GM12874 (cell line): ENCODE data around the gene RNF166.

Experiments
- TF ChIP-seq, protein P1 (sequence below): IDR thresholded peaks from 2 replicates; pipeline ENCODE4 v1.5.1; 2011; ENCODE audit warnings: low read depth, mild to moderate bottlenecking, control low read depth, low read length, moderate library complexity; ENCODE audit not compliant: insufficient read depth

Gene RNF166

DNA sequence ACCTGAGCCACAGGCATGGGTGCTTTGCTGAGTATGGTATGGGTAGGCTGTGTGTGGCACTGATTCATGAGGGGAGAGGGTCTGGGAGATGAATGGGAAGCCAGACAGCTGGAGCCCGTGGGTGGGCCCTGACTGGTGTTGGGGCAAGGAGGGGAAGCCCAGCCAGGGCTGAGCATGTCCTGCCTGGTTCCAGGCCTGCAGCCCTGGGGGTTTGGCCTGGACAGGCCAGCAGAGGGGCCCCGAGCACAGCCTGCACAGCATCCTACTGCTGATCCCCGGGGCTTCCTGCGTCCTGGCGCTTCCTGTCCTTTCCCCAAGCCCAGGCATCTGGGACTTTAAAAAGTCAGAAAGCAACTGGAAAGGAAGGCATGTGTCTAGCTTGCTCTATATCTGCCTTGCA, 38.7 kb downstream of the RNF166 start:
- TF ChIP-seq, protein P1, sequence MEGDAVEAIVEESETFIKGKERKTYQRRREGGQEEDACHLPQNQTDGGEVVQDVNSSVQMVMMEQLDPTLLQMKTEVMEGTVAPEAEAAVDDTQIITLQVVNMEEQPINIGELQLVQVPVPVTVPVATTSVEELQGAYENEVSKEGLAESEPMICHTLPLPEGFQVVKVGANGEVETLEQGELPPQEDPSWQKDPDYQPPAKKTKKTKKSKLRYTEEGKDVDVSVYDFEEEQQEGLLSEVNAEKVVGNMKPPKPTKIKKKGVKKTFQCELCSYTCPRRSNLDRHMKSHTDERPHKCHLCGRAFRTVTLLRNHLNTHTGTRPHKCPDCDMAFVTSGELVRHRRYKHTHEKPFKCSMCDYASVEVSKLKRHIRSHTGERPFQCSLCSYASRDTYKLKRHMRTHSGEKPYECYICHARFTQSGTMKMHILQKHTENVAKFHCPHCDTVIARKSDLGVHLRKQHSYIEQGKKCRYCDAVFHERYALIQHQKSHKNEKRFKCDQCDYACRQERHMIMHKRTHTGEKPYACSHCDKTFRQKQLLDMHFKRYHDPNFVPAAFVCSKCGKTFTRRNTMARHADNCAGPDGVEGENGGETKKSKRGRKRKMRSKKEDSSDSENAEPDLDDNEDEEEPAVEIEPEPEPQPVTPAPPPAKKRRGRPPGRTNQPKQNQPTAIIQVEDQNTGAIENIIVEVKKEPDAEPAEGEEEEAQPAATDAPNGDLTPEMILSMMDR: no peak

DNA sequence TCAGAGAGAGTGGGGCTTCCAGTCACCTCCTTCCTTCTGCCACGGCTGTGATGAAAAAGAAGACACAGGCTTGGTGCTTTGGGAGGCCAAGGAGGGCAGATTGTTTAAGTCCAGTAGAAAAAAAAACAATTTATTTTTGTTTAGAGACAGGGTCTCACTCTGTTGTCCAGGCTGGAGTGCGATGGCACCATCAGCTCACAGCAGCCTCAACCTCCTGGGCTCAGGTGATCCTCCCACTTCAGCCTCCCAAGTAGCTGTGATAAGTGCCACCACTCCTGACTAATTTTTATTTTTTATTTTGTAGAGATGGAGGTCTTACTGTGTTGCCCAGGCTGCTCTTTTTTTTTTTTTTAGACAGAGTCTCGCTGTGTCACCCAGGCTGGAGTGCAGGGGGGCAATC, 40.6 kb downstream of the RNF166 start:
- TF ChIP-seq, protein P1: no peak

DNA sequence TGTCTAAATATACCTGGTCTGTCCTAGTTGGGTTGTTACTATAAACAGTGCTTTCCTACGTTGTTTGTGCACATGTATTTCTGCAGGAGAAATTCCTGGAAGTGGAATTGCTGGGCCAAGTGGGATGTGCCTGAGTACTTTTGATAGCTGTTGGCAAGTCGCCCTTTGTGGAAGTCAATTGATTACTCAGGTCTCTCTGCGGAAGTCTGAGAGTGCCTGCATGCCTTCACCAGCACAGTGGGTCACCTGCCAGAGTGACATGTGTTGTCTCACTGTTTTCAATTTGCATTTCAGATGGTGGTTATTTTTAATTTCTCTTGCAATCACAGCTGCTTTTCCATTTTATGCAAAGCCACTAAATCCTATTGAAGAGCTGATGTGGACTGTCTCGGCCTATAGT, 41.1 kb downstream of the RNF166 start:
- TF ChIP-seq, protein P1: no peak

- TF ChIP-seq, protein P1: peak; percentile 19; the same call in 1 of the 2 replicates
These were observed 43.2 kb downstream of the RNF166 start, which contains the start of gene MVD for GRCh38 chr16:88662843-88663606. Gene MVD, minus strand, starts transcription at chr16:88663091. Its CDS starts 11 bp downstream, at chr16:88663080.

DNA sequence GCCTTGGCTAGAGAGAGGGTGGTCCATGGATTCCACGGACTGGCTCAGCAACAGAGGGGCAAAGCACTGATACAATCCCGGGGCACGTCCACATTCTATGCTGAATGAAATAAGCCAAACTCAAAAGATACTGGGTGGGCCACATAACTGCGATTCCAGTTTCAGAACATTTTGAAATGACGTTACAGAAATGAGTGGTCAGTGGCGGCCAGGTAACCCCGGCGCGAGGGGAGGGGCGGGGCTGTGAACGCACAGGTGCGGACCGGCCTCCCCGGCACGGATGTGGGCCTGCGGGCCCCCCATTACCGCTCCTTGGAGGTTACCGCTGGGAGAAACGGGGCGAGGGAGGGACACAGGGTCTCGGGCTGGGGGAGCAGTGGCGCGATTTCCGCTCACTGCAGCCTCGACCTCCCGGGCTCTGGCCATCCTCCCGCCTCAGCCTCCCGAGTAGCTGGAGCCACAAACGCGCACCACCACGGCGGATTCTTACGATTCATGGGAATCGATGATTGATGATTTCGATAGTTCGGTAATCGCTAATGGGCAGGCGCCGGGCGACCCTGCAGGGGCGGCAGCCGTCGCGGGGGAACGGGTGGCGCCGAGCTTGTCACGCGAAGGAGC, 43.9 kb downstream of the RNF166 start:
- TF ChIP-seq, protein P1: no peak

DNA sequence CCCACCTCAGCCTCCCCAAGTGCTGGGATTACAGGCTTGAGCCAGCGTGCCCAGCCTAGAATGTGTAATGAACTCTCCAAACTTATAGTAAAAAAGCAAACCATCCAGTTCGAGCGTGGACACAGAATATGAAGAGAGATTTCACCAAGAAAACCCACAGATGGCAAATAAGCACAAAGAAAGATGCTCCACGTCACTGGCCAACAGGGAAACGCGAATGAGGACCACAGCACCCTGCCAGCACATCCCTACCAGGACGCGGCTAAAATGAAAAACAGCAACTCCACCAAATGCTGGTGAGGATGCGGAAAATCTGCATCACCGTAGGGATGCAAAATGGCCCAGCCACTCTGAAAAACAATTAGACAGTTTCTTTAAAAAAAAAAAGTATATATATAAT, 44.7 kb downstream of the RNF166 start:
- TF ChIP-seq, protein P1: no peak

GRCh38 chr16:88659160-88659559, 47.0 kb downstream of the RNF166 start:
- TF ChIP-seq, protein P1: no peak
